Activated naive CD4-positive, alpha-beta T cell (primary cell): ENCODE results near the gene ONECUT2.
"Not testable (repeated sequence)": the region's sequence is repeated elsewhere in the genome, so short reads cannot be mapped to it uniquely, and the experiment has no call there.

ENCODE experiments used
- DNase-seq, 4 experiments: peaks; one replicate each; lab custom pipeline; 2025; lab: John Stamatoyannopoulos, UW

Gene ONECUT2

GRCh38 chr18:57434536-57435494 lies at the start of gene ONECUT2:
ONECUT2 (plus strand) TSS chr18:57435374; CDS start chr18:57435717, 343 bp downstream.
- DNase-seq, result peak in 2 of 4 experiments; percentile 24 to 26

GRCh38 chr18:57389271-57389670 lies 45.9 kb upstream of the ONECUT2 start:
- no peak for DNase-seq

- DNase-seq, result no peak
Measured at GRCh38 chr18:57390044-57390443, 45.1 kb upstream of the ONECUT2 start.

GRCh38 chr18:57394749-57395148 lies 40.4 kb upstream of the ONECUT2 start:
- DNase-seq, result not testable (repeated sequence)

- not testable (repeated sequence) for DNase-seq
Measured at GRCh38 chr18:57396831-57397230, 38.3 kb upstream of the ONECUT2 start.

GRCh38 chr18:57397440-57398132 lies 37.6 kb upstream of the ONECUT2 start:
- no peak for DNase-seq

GRCh38 chr18:57404345-57404744 lies 30.8 kb upstream of the ONECUT2 start:
- DNase-seq, result no peak

- no peak for DNase-seq
Measured at GRCh38 chr18:57409650-57410049, 25.5 kb upstream of the ONECUT2 start.

GRCh38 chr18:57410749-57411148 lies 24.4 kb upstream of the ONECUT2 start:
- no peak for DNase-seq

GRCh38 chr18:57416542-57416941 lies 18.6 kb upstream of the ONECUT2 start:
- no peak for DNase-seq

GRCh38 chr18:57422313-57422872 lies 12.8 kb upstream of the ONECUT2 start:
- no peak for DNase-seq

- no peak for DNase-seq
Measured at GRCh38 chr18:57423821-57424220, 11.4 kb upstream of the ONECUT2 start.

- no peak for DNase-seq
Measured at GRCh38 chr18:57425096-57425495, 10.1 kb upstream of the ONECUT2 start.

GRCh38 chr18:57426187-57426586 lies 9.0 kb upstream of the ONECUT2 start:
- DNase-seq, result no peak

- DNase-seq, result no peak
Measured at GRCh38 chr18:57427429-57428201, 7.6 kb upstream of the ONECUT2 start.

- DNase-seq, result no peak
Measured at GRCh38 chr18:57428221-57429150, 6.7 kb upstream of the ONECUT2 start.

GRCh38 chr18:57429167-57430078 lies 5.8 kb upstream of the ONECUT2 start:
- DNase-seq, result no peak

- no peak for DNase-seq
Measured at GRCh38 chr18:57430079-57431001, 4.8 kb upstream of the ONECUT2 start.

- DNase-seq, result no peak
Measured at GRCh38 chr18:57431002-57431382, 4.2 kb upstream of the ONECUT2 start.
